Stomach (tissue), 9 donors: Measurements from ENCODE around the gene COX8A. TPM values are rescaled to one million over a fixed set of nuclear protein-coding genes. Genes with fewer than 3 reads are reported as not detected.

Experiments used
- DNase-seq, 2 donors: peaks; one replicate each; pipeline versions ENCODE4 v3.0.0 to v3.0.0-alpha.2; 2013 to 2019
- H3K27ac ChIP-seq, 5 donors: fragments of 200-600 bp in 4 of 5; sonication (generic) in 4 of 5; one replicate each; pipeline ENCODE4 v1.5.1; 2013 to 2019; ENCODE audit warnings: mild to moderate bottlenecking in 1 of 5, moderate library complexity in 1 of 5
- H3K27me3 ChIP-seq, 3 donors: fragments of 200-600 bp; sonication (generic); one replicate each; pipeline ENCODE4 v1.5.1; 2017 to 2019; ENCODE audit warnings: mixed run types in 1 of 3
- H3K36me3 ChIP-seq, 4 donors: fragments of 200-600 bp; sonication (generic); 1 replicate in 3 of 4; 2 replicates in 1 of 4; pipeline ENCODE4 v1.5.1; 2016 to 2019
- H3K4me1 ChIP-seq, 4 donors: fragments of 200-600 bp; sonication (generic); one replicate each; pipeline ENCODE4 v1.5.1; 2016 to 2019
- H3K4me3 ChIP-seq, 4 donors: fragments of 200-600 bp; sonication (generic) in 3 of 4; one replicate each; pipeline ENCODE4 v1.5.1; 2016 to 2019; ENCODE audit warnings: mild to moderate bottlenecking in 1 of 4
- H3K9me3 ChIP-seq, 4 donors: fragments of 200-600 bp; sonication (generic); one replicate each; pipeline ENCODE4 v1.5.1; 2016 to 2019
- CTCF ChIP-seq, 7 experiments: fragments of 450-650 bp in 4 of 7; fragments of 200-600 bp in 3 of 7; sonication (generic) in 3 of 7; IDR thresholded peaks; one replicate each; pipeline ENCODE4 v1.5.1; 2016 to 2019; ENCODE audit warnings: antibody characterized with exemption in 7 of 7, control low read depth in 2 of 7, mild to moderate bottlenecking in 1 of 7
- EP300 ChIP-seq: sonication (generic); formaldehyde crosslinking; IDR thresholded peaks from one replicate; pipeline ENCODE4 v1.6.1; 2017; ENCODE audit warnings: antibody characterized with exemption
- POLR2A ChIP-seq, 4 donors: fragments of 450-650 bp; IDR thresholded peaks; one replicate each; pipeline ENCODE4 v1.6.1; 2016; ENCODE audit warnings: antibody characterized with exemption in 4 of 4, control low read depth in 2 of 4, mild to moderate bottlenecking in 1 of 4, moderate library complexity in 1 of 4
- POLR2AphosphoS5 ChIP-seq, 3 donors: sonication (generic); formaldehyde crosslinking; IDR thresholded peaks; one replicate each; pipeline ENCODE4 v1.6.1; 2016; ENCODE audit warnings: antibody characterized with exemption in 3 of 3
- WGBS, 5 donors: extraction: QIAGEN DNeasy Blood & Tissue Kit in 3 of 5; methylation state at CpG; one replicate each; pipeline versions ENCODE4 v1.1.5 to v1.1.7; 2013 to 2018; 5-methylcytosine and 5-hydroxymethylcytosine counted together
- intact Hi-C: fragments of 100-400 bp; cut with DNase I; formaldehyde crosslinking; loops from one replicate; pipeline ENCODE4 v1.15.1; 2023; ENCODE audit warnings: low total_unique reads
- polyA plus RNA-seq, 3 donors: library from polyadenylated mRNA; stranded (reverse); fragments of 200-250 nt; gene quantifications; one replicate each; pipeline ENCODE4 v1.2.3, GENCODE V29; 2013
- total RNA-seq, 5 donors: library from RNA; depleted of rRNA; stranded (reverse); fragments of >200 nt; gene quantifications; one replicate each; pipeline versions ENCODE4 v1.1.0 to v1.2.3, GENCODE V29; 2014 to 2016
- donor health status: healthy with polysubstance abuse.
- donor health status: Bipolar disorder and iron deficiency.
- donor health status: healthy.

COX8A gene
- total and polyA plus RNA-seq, 8 donors = 107 to 1,045 (median 933) TPM

GRCh38 chr11:64020976-64021756 lies 46.7 kb downstream of the COX8A start:
- H3K36me3 ChIP-seq = no peaks in the 10 kb centered on the region
- intact Hi-C loops = no loop called here
- H3K4me3 ChIP-seq = no peak overlapping the region
- no peaks in the 10 kb centered on the region for H3K9me3 ChIP-seq
- DNase-seq = peak; percentile 40 to 67
- 61 to 77% (median 72%) methylated on average over 11 to 22 of the region's 22 CpGs for WGBS, 5 donors
- no peaks in the 10 kb centered on the region for H3K27me3 ChIP-seq
- peaks cover 18 to 23% (median 21%) of the 10 kb centered on the region in 4 donors for H3K4me1 ChIP-seq
- H3K27ac ChIP-seq = peak overlapping the region in 1 of 5 donors; percentile 24
- TF ChIP-seq CTCF (IDR thresholded peaks at IDR 0.05) (no peak), EP300 (no peak), POLR2AphosphoS5 (IDR thresholded peaks at IDR 0.05) (no peak), POLR2A (IDR thresholded peaks at IDR 0.05) (no peak)

- TF ChIP-seq POLR2AphosphoS5 (IDR thresholded peaks at IDR 0.05) (no peak), POLR2A (IDR thresholded peaks at IDR 0.05) (no peak), EP300 (no peak), CTCF (IDR thresholded peaks at IDR 0.05) (no peak)
- peak in 1 of 2 donors; percentile 64 for DNase-seq
- H3K36me3 ChIP-seq = no peaks in the 10 kb centered on the region
- no peak overlapping the region for H3K4me3 ChIP-seq
- intact Hi-C loops = no loop called here
- 31 to 44% (median 40%) methylated on average over 7 to 10 of the region's 10 CpGs for WGBS, 5 donors
- H3K27ac ChIP-seq = no peak overlapping the region
- H3K9me3 ChIP-seq = no peaks in the 10 kb centered on the region
- peaks cover 18 to 23% (median 21%) of the 10 kb centered on the region in 4 donors for H3K4me1 ChIP-seq
- H3K27me3 ChIP-seq = no peaks in the 10 kb centered on the region
These were observed 47.3 kb downstream of the COX8A start for GRCh38 chr11:64021757-64022093.

- 79 to 85% (median 82%) methylated on average over 13 to 14 of the region's 14 CpGs for WGBS, 5 donors
- H3K36me3 ChIP-seq = no peaks in the 10 kb centered on the region
- DNase-seq = no peak
- H3K4me1 ChIP-seq = peaks cover 18 to 23% (median 21%) of the 10 kb centered on the region in 4 donors
- H3K27ac ChIP-seq = no peak overlapping the region
- TF ChIP-seq POLR2A (IDR thresholded peaks at IDR 0.05) (no peak), EP300 (no peak), POLR2AphosphoS5 (IDR thresholded peaks at IDR 0.05) (no peak), CTCF (IDR thresholded peaks at IDR 0.05) (no peak)
- no peaks in the 10 kb centered on the region for H3K9me3 ChIP-seq
- intact Hi-C loops = no loop called here
- H3K27me3 ChIP-seq = no peaks in the 10 kb centered on the region
- no peak overlapping the region for H3K4me3 ChIP-seq
These were observed 47.8 kb downstream of the COX8A start for GRCh38 chr11:64022125-64022784.

GRCh38 chr11:64023712-64024710 lies 49.6 kb downstream of the COX8A start:
- Histone ChIP-seq H3K4me3 (no peak overlapping the region), H3K27me3 (peaks cover 0 to 15% (median 11%) of the 10 kb centered on the region in 3 donors), H3K36me3 (no peaks in the 10 kb centered on the region), H3K9me3 (no peaks in the 10 kb centered on the region), H3K27ac (peak overlapping the region in 1 of 5 donors; percentile 8), H3K4me1 (peaks cover 10 to 19% (median 17%) of the 10 kb centered on the region in 4 donors)
- 85 to 89% (median 88%) methylated on average over 19 to 20 of the region's 20 CpGs for WGBS, 5 donors
- DNase-seq = no peak
- TF ChIP-seq EP300 (no peak), POLR2A (IDR thresholded peaks at IDR 0.05) (no peak)
- intact Hi-C loops = no loop called here
